ENCODE results near the gene MLPH. TPM values are rescaled to one million over a fixed set of nuclear protein-coding genes. Genes with fewer than 3 reads are reported as not detected.
A peak's percentile ranks its signal among the peaks of the same experiment; 100 is the strongest.

The MLPH gene
- total RNA-seq, 3 donors from 2014 or later = 0.38 to 0.48 (median 0.47) TPM

DNA sequence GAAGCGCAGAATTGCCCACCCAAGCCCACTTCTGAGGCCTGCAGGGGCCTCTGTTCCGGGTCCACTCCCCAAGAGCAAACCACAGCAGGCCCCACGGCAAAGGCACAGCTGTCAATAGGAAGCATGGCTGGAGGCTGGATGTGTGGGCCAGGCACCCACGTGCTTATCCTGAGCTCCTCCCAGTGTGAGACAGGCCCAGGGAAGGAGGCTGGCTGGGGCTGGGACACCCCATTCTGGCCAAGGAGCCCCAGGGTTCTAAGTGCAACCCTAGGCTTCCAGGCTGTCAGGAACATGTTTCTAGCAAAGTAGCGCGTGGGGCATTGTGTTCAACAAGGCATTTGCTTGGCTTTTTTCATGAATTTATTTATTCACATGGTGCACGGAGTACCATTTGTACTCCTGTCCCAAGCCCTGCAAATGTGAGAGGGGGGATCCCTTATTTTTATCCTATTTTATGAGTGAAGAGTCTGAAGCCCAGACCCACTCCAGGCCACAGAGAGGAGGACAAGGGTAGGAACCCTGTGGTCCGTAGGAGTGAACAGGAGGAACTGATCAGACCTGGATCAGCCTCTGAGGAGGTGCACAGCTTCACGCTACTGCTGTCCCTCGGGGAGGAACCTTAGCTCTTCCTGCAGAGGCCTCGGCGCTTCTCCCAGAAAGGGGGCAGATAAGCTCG, 109.6 kb downstream of the MLPH start:
- Mint-ChIP-seq H3K4me1 (ENCODE audit: low read depth) (peaks cover under 1% of the 10 kb centered on the region), H3K9me3 (no peaks in the 10 kb centered on the region)
- no peak for ATAC-seq

DNA sequence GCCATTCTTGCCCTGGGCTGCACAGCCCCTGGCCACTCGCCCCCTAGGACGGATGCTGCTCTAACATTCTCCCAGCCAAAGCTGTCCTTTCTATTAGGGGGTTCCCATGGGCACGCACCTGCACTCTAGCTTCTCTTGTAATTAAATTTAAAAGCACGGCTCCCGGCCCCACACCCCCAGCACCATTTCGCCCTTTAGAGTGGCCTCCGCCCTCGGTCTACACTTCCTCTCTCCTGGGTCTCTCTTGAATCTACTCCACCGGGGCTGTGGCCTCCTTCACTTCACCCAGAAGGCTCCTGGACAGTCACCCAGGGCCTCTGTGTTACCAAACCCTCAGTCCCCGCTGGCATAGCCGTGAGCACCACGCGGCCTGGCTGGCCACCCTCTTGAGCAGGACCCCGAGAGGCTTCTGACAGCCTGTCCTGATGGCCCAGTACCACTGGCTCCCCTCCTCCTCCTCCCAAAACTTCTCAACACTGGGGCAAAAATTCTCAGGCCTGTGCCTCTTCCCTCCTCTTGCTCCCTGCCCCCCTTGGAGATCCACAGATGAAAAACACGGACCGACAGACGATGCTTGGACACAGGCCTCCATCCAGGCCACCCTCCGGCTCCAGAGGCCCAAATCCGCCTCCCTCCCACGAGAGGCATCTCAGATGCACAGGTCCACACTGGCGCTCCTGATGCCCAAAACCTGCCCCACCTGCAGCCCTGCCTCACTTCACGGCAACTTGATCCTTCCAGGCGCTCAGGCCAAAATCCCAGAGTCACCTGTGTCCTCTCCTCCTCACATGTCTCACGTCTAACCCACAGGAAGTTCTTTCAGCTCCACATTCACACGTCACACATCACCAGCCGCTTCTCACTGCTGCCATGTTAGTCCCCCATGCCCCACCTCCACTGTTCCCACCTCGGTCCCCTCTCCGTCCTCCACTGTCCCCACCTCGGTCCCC, 110.4 kb downstream of the MLPH start:
- Mint-ChIP-seq H3K4me1 (ENCODE audit: low read depth) (peaks cover 2% of the 10 kb centered on the region), H3K36me3 (ENCODE audit: insufficient read depth) (no peaks in the 10 kb centered on the region), H3K9me3 (no peaks in the 10 kb centered on the region), H3K27me3 (ENCODE audit: low read depth) (no peaks in the 10 kb centered on the region), H3K4me3 (no peak overlapping the region)
- ATAC-seq (no peak), DNase-seq (no peak)

More for the DNA sequence above, 109.6 kb downstream of the MLPH start:
- H3K4me3 Mint-ChIP-seq = no peak overlapping the region
- no peaks in the 10 kb centered on the region for H3K27me3 Mint-ChIP-seq (ENCODE audit: low read depth)
- H3K36me3 Mint-ChIP-seq (ENCODE audit: insufficient read depth) = no peaks in the 10 kb centered on the region
- DNase-seq = no peak

DNA sequence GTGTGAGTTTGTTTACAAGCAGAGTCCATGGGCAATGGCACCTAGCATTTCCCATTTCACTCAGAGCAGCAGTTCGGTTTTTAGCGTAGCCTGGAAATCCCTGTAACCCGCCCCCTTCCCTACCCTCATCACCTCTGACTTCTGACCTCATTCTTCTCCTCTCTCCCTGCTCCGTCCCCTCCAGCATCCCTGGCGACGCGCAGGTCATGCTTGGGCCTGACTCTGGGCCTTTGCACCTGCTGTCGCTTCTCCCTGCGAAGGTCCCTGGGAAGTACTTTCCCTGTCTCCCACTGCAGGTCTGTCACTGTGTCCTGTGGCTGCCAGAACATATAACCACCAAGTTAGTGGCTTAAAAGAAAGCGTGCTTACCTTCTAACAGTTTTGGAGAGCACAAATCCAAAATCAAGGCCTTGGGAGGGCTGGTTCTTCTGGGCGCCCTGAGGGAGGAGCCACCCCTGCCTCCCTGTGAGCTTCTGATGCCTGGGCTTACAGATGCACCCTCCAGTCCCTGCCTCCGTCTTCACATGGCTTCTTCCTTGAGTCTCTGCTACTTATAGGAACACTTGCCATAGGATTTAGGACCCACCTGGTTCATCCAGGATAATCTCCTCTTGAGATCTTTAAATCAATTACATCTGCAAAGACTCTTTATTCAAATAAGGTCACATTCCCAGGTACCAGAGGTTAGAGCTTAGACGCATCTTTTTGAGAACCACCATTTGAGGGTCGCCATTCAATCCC, 111.6 kb downstream of the MLPH start:
- ATAC-seq (no peak), DNase-seq (no peak)
- H3K9me3 Mint-ChIP-seq = no peaks in the 10 kb centered on the region
- no peaks in the 10 kb centered on the region for H3K27me3 Mint-ChIP-seq (ENCODE audit: low read depth)
- peaks cover 13% of the 10 kb centered on the region for H3K4me1 Mint-ChIP-seq (ENCODE audit: low read depth)
- no peak overlapping the region for H3K4me3 Mint-ChIP-seq
- H3K36me3 Mint-ChIP-seq (ENCODE audit: insufficient read depth) = no peaks in the 10 kb centered on the region

- Mint-ChIP-seq H3K4me1 (ENCODE audit: low read depth) (peaks cover 18% of the 10 kb centered on the region), H3K27me3 (ENCODE audit: low read depth) (no peaks in the 10 kb centered on the region), H3K36me3 (ENCODE audit: insufficient read depth) (no peaks in the 10 kb centered on the region), H3K4me3 (no peak overlapping the region), H3K9me3 (no peaks in the 10 kb centered on the region)
- DNase-seq (no peak), ATAC-seq (no peak)
These were observed 112.5 kb downstream of the MLPH start for GRCh38 chr2:237599465-237600110.

GRCh38 chr2:237600205-237600846, 113.3 kb downstream of the MLPH start:
- Mint-ChIP-seq H3K4me3 (no peak overlapping the region), H3K36me3 (ENCODE audit: insufficient read depth) (no peaks in the 10 kb centered on the region), H3K27me3 (ENCODE audit: low read depth) (no peaks in the 10 kb centered on the region), H3K9me3 (no peaks in the 10 kb centered on the region), H3K4me1 (ENCODE audit: low read depth) (peaks cover 24% of the 10 kb centered on the region)
- DNase-seq (no peak), ATAC-seq (no peak)

DNA sequence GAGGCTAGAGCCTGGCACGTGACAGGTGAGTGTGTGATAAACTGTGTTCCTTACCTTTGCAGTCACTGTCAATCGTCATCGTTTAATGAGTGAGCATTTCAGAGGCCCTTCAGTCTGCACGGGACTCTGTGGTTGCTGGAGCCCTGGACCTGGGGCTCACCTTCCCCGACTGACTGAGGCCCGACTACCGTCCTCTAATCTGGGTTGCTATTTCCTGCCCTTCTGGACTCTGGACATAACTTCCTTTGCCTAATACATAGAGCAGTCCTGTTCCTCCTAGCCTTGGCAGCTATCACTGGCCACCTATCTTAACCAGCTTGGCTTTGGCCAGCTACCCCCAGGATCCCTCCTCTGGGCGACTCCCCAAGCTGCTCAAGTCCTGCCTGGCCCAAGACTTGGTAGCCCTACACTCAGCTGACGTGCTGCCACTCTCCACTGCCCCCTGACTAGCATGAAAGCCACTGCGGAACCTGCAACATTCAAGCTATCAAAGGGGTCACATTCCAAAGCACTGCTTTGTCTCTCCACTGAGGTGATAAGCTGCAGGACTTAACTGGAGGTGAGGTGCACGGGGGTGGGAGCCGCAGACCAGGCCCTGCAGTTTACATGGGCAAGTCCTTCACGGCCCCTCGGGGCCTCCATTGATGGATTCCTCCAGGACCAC, 114.5 kb downstream of the MLPH start:
- no peaks in the 10 kb centered on the region for H3K27me3 Mint-ChIP-seq (ENCODE audit: low read depth)
- no peaks in the 10 kb centered on the region for H3K36me3 Mint-ChIP-seq (ENCODE audit: insufficient read depth)
- H3K9me3 Mint-ChIP-seq = no peaks in the 10 kb centered on the region
- DNase-seq = no peak
- ATAC-seq = no peak
- H3K4me1 Mint-ChIP-seq (ENCODE audit: low read depth) = peaks cover 24% of the 10 kb centered on the region
- no peak overlapping the region for H3K4me3 Mint-ChIP-seq

- no peaks in the 10 kb centered on the region for H3K9me3 Mint-ChIP-seq
- no peaks in the 10 kb centered on the region for H3K27me3 Mint-ChIP-seq (ENCODE audit: low read depth)
- ATAC-seq (no peak), DNase-seq (no peak)
- H3K36me3 Mint-ChIP-seq (ENCODE audit: insufficient read depth) = no peaks in the 10 kb centered on the region
- no peak overlapping the region for H3K4me3 Mint-ChIP-seq
- peaks cover 24% of the 10 kb centered on the region for H3K4me1 Mint-ChIP-seq (ENCODE audit: low read depth)
These were observed 115.4 kb downstream of the MLPH start for GRCh38 chr2:237602409-237602808.

- Mint-ChIP-seq H3K9me3 (no peaks in the 10 kb centered on the region), H3K4me3 (peak overlapping the region; percentile 60), H3K4me1 (ENCODE audit: low read depth) (peaks cover 24% of the 10 kb centered on the region), H3K36me3 (ENCODE audit: insufficient read depth) (no peaks in the 10 kb centered on the region), H3K27me3 (ENCODE audit: low read depth) (peaks cover 2% of the 10 kb centered on the region)
- ATAC-seq (no peak), DNase-seq (no peak)
These were observed 116.1 kb downstream of the MLPH start for GRCh38 chr2:237603049-237603717.

DNA sequence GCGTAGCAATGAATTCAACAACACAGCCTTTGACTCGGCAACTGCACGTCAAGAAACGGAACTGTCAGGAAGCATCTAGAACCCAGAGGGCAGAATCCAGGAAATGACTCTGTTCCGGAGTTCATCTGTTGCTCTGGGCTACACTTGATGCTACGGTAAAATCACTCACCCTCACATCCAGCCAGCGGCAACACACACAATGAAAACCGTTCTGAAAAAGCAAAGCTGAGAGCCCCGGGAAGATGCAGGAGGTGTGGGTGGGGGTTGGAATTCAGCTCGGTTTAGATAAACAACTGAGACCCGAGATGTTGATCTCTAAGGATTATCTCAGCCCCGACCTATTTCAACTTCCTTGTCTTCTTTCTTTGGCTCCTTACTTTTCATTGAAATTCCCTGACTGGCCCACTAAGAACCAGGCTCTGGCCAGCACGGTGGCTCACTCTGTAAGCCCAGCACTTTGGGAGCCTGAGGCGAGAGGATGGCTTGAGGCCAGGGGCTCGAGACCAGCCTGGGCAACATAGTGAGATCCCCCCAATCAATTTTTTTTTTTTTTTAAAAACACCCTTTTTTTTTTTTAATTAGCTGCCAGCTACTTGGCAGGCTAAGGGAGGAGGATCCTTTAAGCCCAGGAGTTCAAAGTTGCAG, 116.8 kb downstream of the MLPH start:
- Mint-ChIP-seq H3K9me3 (no peaks in the 10 kb centered on the region), H3K27me3 (ENCODE audit: low read depth) (peaks cover 2% of the 10 kb centered on the region), H3K36me3 (ENCODE audit: insufficient read depth) (no peaks in the 10 kb centered on the region), H3K4me3 (peak overlapping the region; percentile 60), H3K4me1 (ENCODE audit: low read depth) (peaks cover 24% of the 10 kb centered on the region)
- peak; percentile 82 to 89 for ATAC-seq
- DNase-seq = peak; percentile 26

- Mint-ChIP-seq H3K4me1 (ENCODE audit: low read depth) (peaks cover 24% of the 10 kb centered on the region), H3K27me3 (ENCODE audit: low read depth) (peaks cover 2% of the 10 kb centered on the region), H3K36me3 (ENCODE audit: insufficient read depth) (no peaks in the 10 kb centered on the region), H3K4me3 (no peak overlapping the region), H3K9me3 (no peaks in the 10 kb centered on the region)
- ATAC-seq = no peak
- DNase-seq = no peak
These were observed 117.3 kb downstream of the MLPH start for GRCh38 chr2:237604391-237604790.
